NCI-H82 treated with DMSO at 0.1 percent for 48 hours (cell line): Measurements from ENCODE around the gene C1orf21.

ENCODE experiments used
- DNase-seq: peaks from one replicate; lab custom pipeline; 2025; ENCODE audit not compliant: unreplicated experiment; lab: John Stamatoyannopoulos, UW

Gene C1orf21

DNA sequence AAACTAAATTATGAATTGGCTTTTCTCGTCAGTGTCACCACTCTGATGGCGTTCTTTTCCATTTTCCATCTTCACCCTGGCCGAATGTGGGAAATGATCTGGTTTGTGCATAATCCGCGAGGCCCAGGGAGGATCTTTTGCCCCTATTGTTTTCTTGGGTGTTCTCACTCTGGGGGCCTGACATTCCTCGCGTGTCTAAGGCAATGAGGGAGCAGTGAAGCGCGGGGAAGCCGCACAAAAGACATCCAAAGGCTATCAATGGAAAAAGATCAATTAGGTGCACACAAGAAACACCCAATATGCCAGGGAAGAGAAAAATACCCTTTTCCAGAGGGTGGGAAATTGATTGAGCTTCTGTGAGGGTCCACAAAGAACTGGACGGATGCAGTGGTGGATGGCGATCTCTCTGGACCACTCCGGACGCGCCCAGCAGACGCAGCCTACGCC is 941 bp upstream of the C1orf21 start:
- no peak for DNase-seq

- no peak for DNase-seq
Measured at GRCh38 chr1:184387069-184387475, 243 bp downstream of the C1orf21 start.

DNA sequence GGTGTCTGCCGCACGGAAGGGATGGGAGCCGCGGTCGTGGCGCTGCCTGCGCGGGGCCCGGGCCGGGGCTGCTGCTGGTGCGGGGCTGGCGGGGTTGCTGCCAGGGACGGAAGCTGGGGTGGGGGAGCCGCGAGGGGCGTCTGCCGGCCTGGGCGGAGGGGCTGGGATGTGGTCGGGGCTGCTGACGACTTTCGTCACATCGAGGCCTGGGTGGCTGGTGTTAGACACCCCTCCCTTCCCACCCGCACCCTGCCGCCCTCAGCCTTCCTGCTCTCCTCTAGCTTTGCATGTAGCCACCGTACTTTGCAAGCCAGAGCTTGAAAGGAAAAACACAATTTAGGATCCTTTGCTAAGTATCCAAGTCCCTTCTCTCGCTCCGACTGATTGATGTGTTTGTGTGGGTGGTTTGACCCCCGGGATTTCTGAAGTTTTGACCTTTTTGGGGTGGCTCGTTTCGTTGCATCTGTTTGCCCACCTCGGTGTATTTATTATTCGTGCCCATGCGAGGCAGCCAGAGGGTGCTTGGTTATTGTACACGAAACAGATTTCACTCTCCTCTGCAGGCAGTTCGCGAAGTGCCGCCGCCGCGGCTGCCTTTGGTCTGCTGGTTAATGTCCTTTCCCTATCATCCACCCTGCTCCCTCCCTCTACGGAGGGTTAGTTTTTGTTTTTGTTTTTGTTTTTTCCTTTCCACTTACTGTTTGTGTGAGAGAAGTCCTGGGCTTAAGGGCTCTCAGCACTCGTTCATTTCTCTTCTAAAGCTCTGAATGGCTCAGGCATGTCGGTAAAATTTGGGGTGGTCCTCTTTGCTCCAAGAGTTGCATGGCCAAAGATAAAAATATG is 868 bp downstream of the C1orf21 start:
- no peak for DNase-seq

GRCh38 chr1:184388319-184388889 is 1.6 kb downstream of the C1orf21 start:
- DNase-seq: no peak

DNA sequence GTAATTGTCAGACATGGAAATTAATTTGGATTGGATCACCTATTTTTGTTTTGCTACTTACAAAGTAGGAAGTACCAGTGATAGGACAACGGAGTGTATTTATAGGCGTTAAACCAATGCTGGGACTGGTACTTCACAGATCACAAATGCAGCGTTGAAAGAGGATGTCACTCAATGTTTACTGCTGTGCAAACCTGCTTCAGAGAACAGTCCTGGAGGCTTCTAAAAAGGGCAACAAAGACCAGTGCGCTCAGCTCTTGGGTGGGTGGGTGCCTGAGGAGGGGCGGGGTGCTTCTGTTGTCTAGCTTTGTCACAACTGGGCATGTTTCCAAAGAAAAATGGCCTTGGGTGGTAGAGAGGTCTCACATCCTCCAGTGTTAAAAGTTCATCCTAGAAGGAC is 2.1 kb downstream of the C1orf21 start:
- no peak for DNase-seq

DNA sequence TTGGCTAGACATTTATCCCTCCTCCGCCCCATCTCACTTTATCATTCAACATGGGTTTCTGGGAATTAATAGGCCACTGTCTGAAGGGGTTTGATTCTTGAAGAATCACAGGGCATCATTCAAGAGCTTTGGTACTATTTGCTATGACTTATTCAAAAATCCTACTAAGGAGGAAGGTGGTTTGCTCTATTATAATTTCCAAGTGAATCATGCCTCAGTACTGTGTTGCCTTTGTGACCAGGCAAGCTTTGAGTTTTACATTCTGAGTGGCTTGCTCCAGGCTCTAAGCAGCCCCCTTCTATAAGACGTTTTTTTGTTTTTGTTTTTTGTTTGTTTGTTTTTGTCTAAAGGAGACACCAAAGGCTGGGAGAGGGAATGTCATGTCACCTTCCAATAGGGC is 2.6 kb downstream of the C1orf21 start:
- no peak for DNase-seq

DNA sequence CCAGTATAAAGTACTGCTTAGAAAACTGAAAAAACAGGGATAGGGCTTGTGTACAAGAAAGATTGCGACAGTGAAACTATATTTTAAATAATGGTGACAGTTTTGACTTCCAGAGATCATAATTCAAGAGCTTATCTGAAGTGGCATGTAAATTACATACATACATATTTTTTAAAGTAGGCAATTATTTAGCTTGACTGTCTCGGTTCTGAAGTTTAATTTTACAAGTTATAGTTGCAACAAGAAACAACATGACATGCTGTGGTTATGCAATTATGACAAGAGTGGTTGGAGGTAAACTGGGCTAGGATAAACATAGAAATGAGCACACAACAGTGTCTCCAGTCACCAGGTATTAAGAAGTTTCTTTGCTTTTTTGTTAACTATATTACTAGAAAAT is 4.1 kb downstream of the C1orf21 start:
- no peak for DNase-seq

- no peak for DNase-seq
Measured at GRCh38 chr1:184392067-184392466, 5.2 kb downstream of the C1orf21 start.

DNA sequence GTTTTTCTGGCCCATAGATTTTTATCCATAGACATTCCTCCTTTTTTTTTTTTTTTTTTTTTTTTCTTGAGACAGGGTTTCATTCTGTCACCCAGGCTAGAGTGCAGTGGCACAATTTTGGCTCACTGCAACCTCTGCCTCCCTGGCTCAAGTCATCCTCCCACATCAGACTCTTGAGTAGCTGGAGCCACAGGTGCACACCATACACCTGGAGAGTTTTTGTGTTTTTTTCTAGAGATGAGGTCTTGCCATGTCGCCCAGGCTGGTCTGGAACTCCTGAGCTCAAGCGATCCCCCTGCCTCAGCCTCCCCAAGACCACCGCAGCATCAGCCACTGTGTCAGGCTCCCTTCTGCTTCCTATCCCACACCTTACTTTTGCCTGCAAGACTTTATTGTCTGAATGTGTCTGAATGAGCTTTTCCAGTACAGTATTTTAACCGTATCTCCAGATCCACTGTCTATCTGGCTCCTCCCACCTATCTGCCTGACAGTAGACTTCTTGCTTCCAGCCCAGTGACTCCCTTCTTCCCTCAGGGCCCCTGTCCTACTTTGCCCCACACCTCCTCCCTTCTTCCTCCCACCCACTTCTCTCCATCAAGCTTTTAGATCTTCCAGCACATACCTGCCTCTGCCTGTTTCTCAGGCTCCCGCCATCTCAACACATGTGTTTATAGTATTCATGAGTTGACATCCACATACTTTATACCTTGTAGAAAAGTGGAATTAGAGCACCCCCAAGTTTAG is 6.1 kb downstream of the C1orf21 start:
- DNase-seq: no peak

GRCh38 chr1:184393962-184394361 is 7.1 kb downstream of the C1orf21 start:
- DNase-seq: no peak

GRCh38 chr1:184395370-184395769 is 8.5 kb downstream of the C1orf21 start:
- no peak for DNase-seq

DNA sequence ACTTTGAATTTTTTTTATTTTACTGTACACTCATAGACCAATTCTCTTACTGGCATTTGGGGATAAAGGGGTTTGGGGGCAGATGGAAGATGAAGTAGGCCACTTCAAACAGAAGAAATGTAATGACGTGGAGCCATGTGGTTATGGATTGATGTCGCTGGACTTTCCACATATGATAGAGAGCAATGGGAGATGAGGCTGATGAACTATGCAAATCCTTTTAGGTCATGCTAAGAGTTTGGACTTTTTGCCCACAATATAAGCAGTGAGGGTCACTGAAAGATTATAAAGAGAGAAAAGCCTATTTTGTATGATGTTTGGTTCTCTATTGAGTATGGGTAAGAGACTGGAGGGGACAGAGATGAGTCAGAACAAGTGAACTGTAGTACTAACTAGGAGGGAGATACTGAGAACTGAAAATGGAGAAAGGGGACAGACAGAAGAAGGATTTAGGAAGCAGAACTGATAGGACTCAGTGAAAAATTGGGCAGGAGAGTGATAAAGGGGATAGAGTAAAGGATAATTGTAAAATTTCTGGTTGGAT is 9.2 kb downstream of the C1orf21 start:
- no peak for DNase-seq

- no peak for DNase-seq
Measured at GRCh38 chr1:184399192-184399847, 12.5 kb downstream of the C1orf21 start.

- DNase-seq: no peak
Measured at GRCh38 chr1:184403961-184404726, 17.3 kb downstream of the C1orf21 start.

GRCh38 chr1:184404727-184405027 is 17.8 kb downstream of the C1orf21 start:
- DNase-seq: no peak

DNA sequence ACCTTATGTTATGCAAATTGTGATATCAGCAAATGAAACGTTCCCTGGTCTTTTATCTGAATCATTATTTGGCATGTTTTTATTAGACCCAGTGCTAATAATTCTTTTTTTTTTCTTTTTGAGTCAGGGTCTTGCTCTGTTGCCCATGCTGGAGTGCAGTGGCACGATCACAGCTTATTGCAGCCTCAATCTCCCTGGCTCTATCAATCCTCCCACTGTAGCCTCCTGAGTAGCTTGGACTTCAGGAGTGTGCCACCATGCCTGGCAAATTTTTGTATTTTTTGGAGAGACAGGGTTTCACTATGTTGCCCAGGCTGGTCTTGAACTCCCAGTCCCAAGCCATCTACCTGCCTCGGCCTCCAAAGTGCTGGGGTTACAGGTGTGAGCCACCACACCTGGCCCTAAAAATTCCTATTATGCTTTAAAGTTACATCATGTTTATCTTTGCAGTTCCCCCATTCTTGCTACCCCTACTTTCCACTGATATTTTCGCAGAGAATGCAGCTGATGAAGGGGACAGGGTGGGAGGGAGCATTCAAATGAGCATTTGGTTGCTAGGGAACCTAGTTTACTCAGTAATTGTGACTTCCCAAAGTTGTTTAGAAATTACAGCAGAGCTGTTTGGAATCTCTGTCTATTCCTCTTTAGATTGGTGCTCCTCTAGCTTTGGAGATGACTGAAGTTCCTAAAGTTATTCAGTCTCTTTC is 18.4 kb downstream of the C1orf21 start:
- DNase-seq: no peak

GRCh38 chr1:184405801-184406142 is 18.9 kb downstream of the C1orf21 start:
- DNase-seq: no peak

- DNase-seq: no peak
Measured at GRCh38 chr1:184406479-184406878, 19.6 kb downstream of the C1orf21 start.

DNA sequence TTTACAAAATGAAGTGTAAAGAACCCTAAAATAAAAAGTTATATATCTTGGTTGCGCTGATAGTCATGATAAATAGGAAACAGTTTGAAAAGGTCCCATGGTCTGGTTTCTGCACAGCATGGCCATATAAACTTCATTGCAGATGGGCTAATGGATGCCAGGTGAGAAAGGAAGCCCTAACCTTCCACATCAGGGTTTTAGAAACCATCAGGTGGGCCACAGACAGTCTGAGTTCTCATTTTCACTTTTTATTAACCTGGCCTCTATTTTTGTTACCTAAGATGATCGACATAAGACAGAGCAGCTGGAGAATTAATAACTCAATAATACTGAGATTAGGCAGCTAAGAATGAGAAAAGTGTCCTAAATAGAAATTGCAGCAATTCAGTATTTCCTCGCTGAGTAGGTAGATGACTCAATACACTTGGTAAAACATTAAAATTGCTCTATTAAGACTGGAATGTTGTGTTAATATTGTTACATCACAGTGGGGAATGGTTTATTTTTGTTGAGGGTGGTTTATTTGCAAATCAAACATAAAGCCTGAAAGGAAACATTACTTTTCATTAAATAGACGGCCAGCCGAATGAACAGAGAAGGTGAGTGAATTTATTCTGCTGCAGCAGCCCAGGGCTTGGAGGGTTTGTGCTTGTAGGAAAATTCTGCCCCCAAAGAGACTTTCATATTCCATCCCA is 21.1 kb downstream of the C1orf21 start:
- no peak for DNase-seq

- peak; percentile 35 for DNase-seq
Measured at GRCh38 chr1:184408580-184408979, 21.8 kb downstream of the C1orf21 start.
